GM23338 (cell line): Measurements from ENCODE around the gene AFAP1. TPM values are rescaled to one million over a fixed set of nuclear protein-coding genes. Genes with fewer than 3 reads are reported as not detected.
A peak's percentile ranks its signal among the peaks of the same experiment; 100 is the strongest.

Experiments
- ATAC-seq: fragments of 200-7000 bp; cut with Tn5 transposase; 3 replicates; pipeline ENCODE4 v1.9.1; 2020
- DNase-seq: peaks from one replicate; pipeline ENCODE4 v3.0.0-alpha.2; 2015; ENCODE audit warnings: low spot score
- H2AFZ ChIP-seq: fragments of 200-600 bp; sonication (generic); 2 replicates; pipeline ENCODE4 v1.8.0; 2016; ENCODE audit warnings: antibody characterized with exemption, mild to moderate bottlenecking, moderate library complexity
- H3F3A ChIP-seq: fragments of 200-600 bp; sonication (generic); replicated peaks from 2 replicates; pipeline ENCODE4 v1.8.0; 2017; ENCODE audit warnings: antibody characterized with exemption, mixed run types, low read depth
- H3K27ac ChIP-seq: fragments of 200-600 bp; sonication (generic); 2 replicates; pipeline ENCODE4 v1.6.1; 2016; ENCODE audit warnings: low read depth
- H3K27me3 ChIP-seq: fragments of 200-600 bp; sonication (generic); 2 replicates; pipeline ENCODE4 v1.8.0; 2016; ENCODE audit warnings: mild to moderate bottlenecking, mixed run types, moderate library complexity; ENCODE audit not compliant: insufficient read depth
- H3K36me3 ChIP-seq: fragments of 200-600 bp; sonication (generic); 2 replicates; pipeline ENCODE4 v1.8.0; 2016; ENCODE audit warnings: mild to moderate bottlenecking; ENCODE audit not compliant: insufficient read depth
- H3K4me1 ChIP-seq: fragments of 200-600 bp; sonication (generic); 2 replicates; pipeline ENCODE4 v1.8.0; 2016; ENCODE audit warnings: mild to moderate bottlenecking, moderate library complexity; ENCODE audit not compliant: insufficient read depth
- H3K4me2 ChIP-seq: fragments of 200-600 bp; sonication (generic); 2 replicates; pipeline ENCODE4 v1.7.1; 2017; ENCODE audit warnings: mixed run types
- H3K4me3 ChIP-seq: fragments of 200-600 bp; sonication (generic); 2 replicates; pipeline ENCODE4 v1.6.1; 2016; ENCODE audit warnings: mixed run types
- H3K79me2 ChIP-seq: fragments of 200-600 bp; sonication (generic); replicated peaks from 2 replicates; pipeline ENCODE4 v1.8.0; 2017; ENCODE audit warnings: mild to moderate bottlenecking; ENCODE audit not compliant: insufficient read depth
- H3K9me2 ChIP-seq: fragments of 200-600 bp; sonication (generic); 2 replicates; pipeline ENCODE4 v1.8.0; 2017; ENCODE audit not compliant: insufficient read depth
- H4K20me1 ChIP-seq: fragments of 200-600 bp; sonication (generic); replicated peaks from 2 replicates; pipeline ENCODE4 v1.8.0; 2017; ENCODE audit warnings: mild to moderate bottlenecking; ENCODE audit not compliant: insufficient read depth
- H3K27ac Mint-ChIP-seq: 2 replicates; pipeline ENCODE4 v1.8.0; 2020; ENCODE audit warnings: inconsistent platforms, mild to moderate bottlenecking, moderate library complexity, mixed read lengths
- H3K27me3 Mint-ChIP-seq: 3 replicates; pipeline ENCODE4 v1.8.0; 2022; ENCODE audit warnings: low read depth, mild to moderate bottlenecking, moderate library complexity, mixed read lengths, inconsistent platforms; ENCODE audit not compliant: insufficient read depth, poor library complexity
- H3K36me3 Mint-ChIP-seq: 3 replicates; pipeline ENCODE4 v1.8.0; 2021; ENCODE audit warnings: low read depth, mild to moderate bottlenecking, inconsistent platforms, moderate library complexity, mixed read lengths
- H3K4me1 Mint-ChIP-seq: 3 replicates; pipeline ENCODE4 v1.8.0; 2020; ENCODE audit warnings: mild to moderate bottlenecking, inconsistent platforms, mixed read lengths
- H3K4me3 Mint-ChIP-seq: 3 replicates; pipeline ENCODE4 v1.8.0; 2021; ENCODE audit warnings: moderate library complexity, mild to moderate bottlenecking, inconsistent platforms, mixed read lengths
- H3K9me3 Mint-ChIP-seq: 3 replicates; pipeline ENCODE4 v1.8.0; 2020; ENCODE audit warnings: moderate library complexity, mild to moderate bottlenecking, inconsistent platforms, mixed read lengths
- ETS1 ChIP-seq: IDR thresholded peaks from 2 replicates; pipeline ENCODE4 v1.6.1; 2016; ENCODE audit warnings: antibody characterized with exemption
- NANOG ChIP-seq: IDR thresholded peaks from 2 replicates; pipeline ENCODE4 v1.6.1; 2016; ENCODE audit warnings: antibody characterized with exemption, borderline replicate concordance
- POLR2AphosphoS5 ChIP-seq: IDR thresholded peaks from 2 replicates; pipeline ENCODE4 v1.6.1; 2016; ENCODE audit warnings: antibody characterized with exemption, low read depth
- STAT1 ChIP-seq: IDR thresholded peaks from one replicate; pipeline ENCODE4 v1.6.1; 2016; ENCODE audit warnings: antibody characterized with exemption; ENCODE audit not compliant: unreplicated experiment
- ZNF462 ChIP-seq: fragments of 250-450 bp; sonication (Bioruptor Pico); IDR thresholded peaks from 2 replicates; pipeline ENCODE4 v1.5.0; 2020; ENCODE audit warnings: mild to moderate bottlenecking, moderate library complexity
- polyA plus RNA-seq: library from polyadenylated mRNA; unstranded; fragments of >200 nt; fragmentation: Nextera tagmentation; extraction: Ambion mirVana; gene quantifications from 2 replicates; pipeline ENCODE4 v1.2.1, GENCODE V29; 2016
- total RNA-seq: library from RNA; depleted of rRNA; stranded (reverse); fragments of >200 nt; shearing (Covaris generic); gene quantifications from 2 replicates; pipeline ENCODE4 v1.2.3, GENCODE V29; 2014
- TF ChIP-seq, protein P1 (sequence below), 2 experiments: fragments of 200-600 bp in 1 of 2; sonication (generic) in 1 of 2; conservative IDR thresholded peaks; 2 replicates each; pipeline versions ENCODE4 v1.5.1 to v1.6.1; 2016 to 2017; ENCODE audit warnings: antibody characterized with exemption in 2 of 2, low read depth in 2 of 2, mild to moderate bottlenecking in 2 of 2, moderate library complexity in 1 of 2

The AFAP1 gene
- total and polyA plus RNA-seq, 2 experiments from 2014 or later = 6.5 to 21.5 TPM

GRCh38 chr4:7978907-7979651, 39.4 kb upstream of the AFAP1 start:
- no peak for TF ChIP-seq POLR2AphosphoS5
- TF ChIP-seq ETS1 = no peak
- no peak for TF ChIP-seq ZNF462 (CRISPR knock-in tag)
- TF ChIP-seq NANOG = peak; percentile 78; the same call in 1 of the 2 replicates
- TF ChIP-seq, protein P1, sequence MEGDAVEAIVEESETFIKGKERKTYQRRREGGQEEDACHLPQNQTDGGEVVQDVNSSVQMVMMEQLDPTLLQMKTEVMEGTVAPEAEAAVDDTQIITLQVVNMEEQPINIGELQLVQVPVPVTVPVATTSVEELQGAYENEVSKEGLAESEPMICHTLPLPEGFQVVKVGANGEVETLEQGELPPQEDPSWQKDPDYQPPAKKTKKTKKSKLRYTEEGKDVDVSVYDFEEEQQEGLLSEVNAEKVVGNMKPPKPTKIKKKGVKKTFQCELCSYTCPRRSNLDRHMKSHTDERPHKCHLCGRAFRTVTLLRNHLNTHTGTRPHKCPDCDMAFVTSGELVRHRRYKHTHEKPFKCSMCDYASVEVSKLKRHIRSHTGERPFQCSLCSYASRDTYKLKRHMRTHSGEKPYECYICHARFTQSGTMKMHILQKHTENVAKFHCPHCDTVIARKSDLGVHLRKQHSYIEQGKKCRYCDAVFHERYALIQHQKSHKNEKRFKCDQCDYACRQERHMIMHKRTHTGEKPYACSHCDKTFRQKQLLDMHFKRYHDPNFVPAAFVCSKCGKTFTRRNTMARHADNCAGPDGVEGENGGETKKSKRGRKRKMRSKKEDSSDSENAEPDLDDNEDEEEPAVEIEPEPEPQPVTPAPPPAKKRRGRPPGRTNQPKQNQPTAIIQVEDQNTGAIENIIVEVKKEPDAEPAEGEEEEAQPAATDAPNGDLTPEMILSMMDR (conservative IDR thresholded peaks at IDR 0.05; ENCODE audit: low read depth in 2 of 2) = 0 out of 4 replicates have a peak, but pooled peaks of 1 of the 2 experiments have one; percentile 1
- TF ChIP-seq STAT1 = no peak
- Histone ChIP-seq H3K27ac (peak overlapping the region; percentile 86), H3K4me3 (no peak overlapping the region), H4K20me1 (no peaks in the 10 kb centered on the region), H3K4me1 (peaks cover 22% of the 10 kb centered on the region), H3K27me3 (no peaks in the 10 kb centered on the region), H2AFZ (peak overlapping the region; percentile 94; the same call in 1 of the 2 replicates), H3K36me3 (no peaks in the 10 kb centered on the region), H3K79me2 (no peaks in the 10 kb centered on the region), H3K4me2 (peak overlapping the region; percentile 65), H3K9me2 (no peaks in the 10 kb centered on the region), H3F3A (peaks cover 4% of the 10 kb centered on the region; the same call in 1 of the 2 replicates)
- peaks cover 5% of the 10 kb centered on the region for H3K36me3 Mint-ChIP-seq
- H3K4me1 Mint-ChIP-seq = peaks cover 27% of the 10 kb centered on the region
- no peak overlapping the region for H3K4me3 Mint-ChIP-seq
- DNase-seq (peak; percentile 39), ATAC-seq (peak; percentile 52)
- H3K27ac Mint-ChIP-seq = peak overlapping the region; percentile 66
- H3K27me3 Mint-ChIP-seq = peaks cover 12% of the 10 kb centered on the region
- peaks cover 7% of the 10 kb centered on the region; the same call in 2 of the 3 replicates for H3K9me3 Mint-ChIP-seq
